SHP77 treated with DMSO at 0.1 percent for 48 hours (cell line): ENCODE measurements around the gene AURKA.
"Not testable (repeated sequence)": the region's sequence is repeated elsewhere in the genome, so short reads cannot be mapped to it uniquely, and the experiment has no call there.

Experiments
- DNase-seq: peaks from one replicate; lab custom pipeline; 2025; lab: John Stamatoyannopoulos, UW

The AURKA gene

GRCh38 chr20:56391037-56391436 lies 978 bp downstream of the AURKA start:
- no peak for DNase-seq

GRCh38 chr20:56390396-56390795 lies 1.6 kb downstream of the AURKA start:
- DNase-seq = not testable (repeated sequence)

- no peak for DNase-seq
Observed at GRCh38 chr20:56389807-56390206, 2.2 kb downstream of the AURKA start.

GRCh38 chr20:56388882-56389281 lies 3.1 kb downstream of the AURKA start:
- no peak for DNase-seq

GRCh38 chr20:56386219-56386618 lies 5.8 kb downstream of the AURKA start:
- no peak for DNase-seq

- DNase-seq = no peak
Observed at GRCh38 chr20:56385130-56385529, 6.9 kb downstream of the AURKA start.

- DNase-seq = no peak
Observed at GRCh38 chr20:56383334-56383733, 8.7 kb downstream of the AURKA start.

- no peak for DNase-seq
Observed at GRCh38 chr20:56382696-56383095, 9.3 kb downstream of the AURKA start.

- DNase-seq = no peak
Observed at GRCh38 chr20:56381501-56381900, 10.5 kb downstream of the AURKA start.

- DNase-seq = no peak
Observed at GRCh38 chr20:56380375-56380774, 11.6 kb downstream of the AURKA start.

GRCh38 chr20:56378386-56378785 lies 13.6 kb downstream of the AURKA start:
- no peak for DNase-seq

GRCh38 chr20:56376331-56376730 lies 15.7 kb downstream of the AURKA start:
- DNase-seq = no peak

- no peak for DNase-seq
Observed at GRCh38 chr20:56373942-56374341, 18.1 kb downstream of the AURKA start.

- DNase-seq = no peak
Observed at GRCh38 chr20:56372850-56373249, 19.2 kb downstream of the AURKA start.

GRCh38 chr20:56371977-56372376 lies 20.0 kb downstream of the AURKA start:
- DNase-seq = no peak

- DNase-seq = no peak
Observed at GRCh38 chr20:56369179-56369578, 22.8 kb downstream of the AURKA start.

- DNase-seq = no peak
Observed at GRCh38 chr20:56368351-56369134, 23.5 kb downstream of the AURKA start.

- no peak for DNase-seq
Observed at GRCh38 chr20:56363491-56363890, 28.5 kb downstream of the AURKA start.

GRCh38 chr20:56362833-56363413 lies 29.1 kb downstream of the AURKA start:
- DNase-seq = no peak

- no peak for DNase-seq
Observed at GRCh38 chr20:56361900-56362299, 30.1 kb downstream of the AURKA start.

- DNase-seq = no peak
Observed at GRCh38 chr20:56360908-56361205, 31.2 kb downstream of the AURKA start.

- DNase-seq = no peak
Observed at GRCh38 chr20:56360133-56360907, 31.7 kb downstream of the AURKA start.
